NCI-H526 treated with DMSO at 0.1 percent for 48 hours (cell line): Measurements from ENCODE around the gene LYSMD1.

Experiments used
- DNase-seq: peaks from one replicate; lab custom pipeline; 2025; lab: John Stamatoyannopoulos, UW

LYSMD1 gene

GRCh38 chr1:151135433-151136385, 30.0 kb downstream of the LYSMD1 start:
- DNase-seq = no peak

GRCh38 chr1:151134991-151135390, 30.7 kb downstream of the LYSMD1 start:
- no peak for DNase-seq

GRCh38 chr1:151134396-151134795, 31.3 kb downstream of the LYSMD1 start:
- no peak for DNase-seq

GRCh38 chr1:151133018-151133806, 32.5 kb downstream of the LYSMD1 start:
- DNase-seq = no peak

GRCh38 chr1:151132335-151133017, 33.2 kb downstream of the LYSMD1 start:
- no peak for DNase-seq

GRCh38 chr1:151131701-151132334, 33.9 kb downstream of the LYSMD1 start:
- DNase-seq = no peak

GRCh38 chr1:151130987-151131586, 34.6 kb downstream of the LYSMD1 start:
- peak; percentile 57 for DNase-seq

- no peak for DNase-seq
These were observed 36.9 kb downstream of the LYSMD1 start for GRCh38 chr1:151128800-151129199.

GRCh38 chr1:151124763-151125403, 40.8 kb downstream of the LYSMD1 start:
- DNase-seq = no peak

- no peak for DNase-seq
These were observed 51.8 kb downstream of the LYSMD1 start for GRCh38 chr1:151113877-151114276.
